Measurements from ENCODE around the gene CCNL2.

Gene CCNL2

GRCh38 chr1:1364266-1364665, 34.9 kb downstream of the CCNL2 start:
- no peaks in the 10 kb centered on the region for H3K36me3 ChIP-seq (ENCODE audit: control insufficient read depth in 1 of 2, insufficient read depth in 2 of 2, low read length in 2 of 2)
- H3K9ac ChIP-seq (ENCODE audit: low read depth in 1 of 2, low read length in 2 of 2) = no peak overlapping the region
- H3K4me1 ChIP-seq (ENCODE audit: control insufficient read depth in 1 of 2, insufficient read depth in 2 of 2, low read length in 2 of 2) = peaks cover under 1 to 7% of the 10 kb centered on the region in 2 donors
- no peak overlapping the region for H3K27ac ChIP-seq (ENCODE audit: low read depth, low read length)
- H3K27me3 ChIP-seq (ENCODE audit: control insufficient read depth in 1 of 2, insufficient read depth in 2 of 2, low read length in 2 of 2) = peaks cover 0 to 6% of the 10 kb centered on the region in 2 donors
- no peak overlapping the region for H3K4me3 ChIP-seq (ENCODE audit: low read depth in 1 of 2, low read length in 2 of 2)
- peaks cover 0 to 9% of the 10 kb centered on the region in 2 donors for H3K9me3 ChIP-seq (ENCODE audit: control insufficient read depth in 1 of 2, low read length in 2 of 2)

- Histone ChIP-seq H3K27ac (ENCODE audit: low read depth, low read length) (no peak overlapping the region), H3K4me3 (ENCODE audit: low read depth in 1 of 2, low read length in 2 of 2) (no peak overlapping the region), H3K9ac (ENCODE audit: low read depth in 1 of 2, low read length in 2 of 2) (no peak overlapping the region), H3K27me3 (ENCODE audit: control insufficient read depth in 1 of 2, insufficient read depth in 2 of 2, low read length in 2 of 2) (peaks cover 15 to 19% of the 10 kb centered on the region in 2 donors), H3K9me3 (ENCODE audit: control insufficient read depth in 1 of 2, low read length in 2 of 2) (peaks cover 0 to 7% of the 10 kb centered on the region in 2 donors), H3K4me1 (ENCODE audit: control insufficient read depth in 1 of 2, insufficient read depth in 2 of 2, low read length in 2 of 2) (peaks cover 8 to 15% of the 10 kb centered on the region in 2 donors), H3K36me3 (ENCODE audit: control insufficient read depth in 1 of 2, insufficient read depth in 2 of 2, low read length in 2 of 2) (no peaks in the 10 kb centered on the region)
Observed at GRCh38 chr1:1361982-1362423, 37.1 kb downstream of the CCNL2 start.

GRCh38 chr1:1361233-1361981, 37.7 kb downstream of the CCNL2 start:
- H3K9me3 ChIP-seq (ENCODE audit: control insufficient read depth in 1 of 2, low read length in 2 of 2) = peaks cover 0 to 1% of the 10 kb centered on the region in 2 donors
- no peak overlapping the region for H3K9ac ChIP-seq (ENCODE audit: low read depth in 1 of 2, low read length in 2 of 2)

GRCh38 chr1:1360506-1361169, 38.5 kb downstream of the CCNL2 start:
- Histone ChIP-seq H3K9me3 (ENCODE audit: control insufficient read depth in 1 of 2, low read length in 2 of 2) (no peaks in the 10 kb centered on the region), H3K4me1 (ENCODE audit: control insufficient read depth in 1 of 2, insufficient read depth in 2 of 2, low read length in 2 of 2) (peaks cover 8 to 19% of the 10 kb centered on the region in 2 donors), H3K4me3 (ENCODE audit: low read depth in 1 of 2, low read length in 2 of 2) (peak overlapping the region in 1 of 2 donors; percentile 10), H3K27ac (ENCODE audit: low read depth, low read length) (no peak overlapping the region), H3K36me3 (ENCODE audit: control insufficient read depth in 1 of 2, insufficient read depth in 2 of 2, low read length in 2 of 2) (no peaks in the 10 kb centered on the region), H3K9ac (ENCODE audit: low read depth in 1 of 2, low read length in 2 of 2) (no peak overlapping the region), H3K27me3 (ENCODE audit: control insufficient read depth in 1 of 2, insufficient read depth in 2 of 2, low read length in 2 of 2) (peaks cover 15 to 22% of the 10 kb centered on the region in 2 donors)

More at GRCh38 chr1:1361233-1361981, 37.7 kb downstream of the CCNL2 start:
- peak overlapping the region in 1 of 2 donors; percentile 10 for H3K4me3 ChIP-seq (ENCODE audit: low read depth in 1 of 2, low read length in 2 of 2)
- H3K4me1 ChIP-seq (ENCODE audit: control insufficient read depth in 1 of 2, insufficient read depth in 2 of 2, low read length in 2 of 2) = peaks cover 8 to 19% of the 10 kb centered on the region in 2 donors
- H3K36me3 ChIP-seq (ENCODE audit: control insufficient read depth in 1 of 2, insufficient read depth in 2 of 2, low read length in 2 of 2) = no peaks in the 10 kb centered on the region
- peaks cover 15 to 22% of the 10 kb centered on the region in 2 donors for H3K27me3 ChIP-seq (ENCODE audit: control insufficient read depth in 1 of 2, insufficient read depth in 2 of 2, low read length in 2 of 2)
- H3K27ac ChIP-seq (ENCODE audit: low read depth, low read length) = no peak overlapping the region

GRCh38 chr1:1359664-1360468, 39.3 kb downstream of the CCNL2 start:
- Histone ChIP-seq H3K36me3 (ENCODE audit: control insufficient read depth in 1 of 2, insufficient read depth in 2 of 2, low read length in 2 of 2) (no peaks in the 10 kb centered on the region), H3K9me3 (ENCODE audit: control insufficient read depth in 1 of 2, low read length in 2 of 2) (no peaks in the 10 kb centered on the region), H3K9ac (ENCODE audit: low read depth in 1 of 2, low read length in 2 of 2) (no peak overlapping the region), H3K27me3 (ENCODE audit: control insufficient read depth in 1 of 2, insufficient read depth in 2 of 2, low read length in 2 of 2) (peaks cover 15 to 22% of the 10 kb centered on the region in 2 donors), H3K4me3 (ENCODE audit: low read depth in 1 of 2, low read length in 2 of 2) (no peak overlapping the region), H3K4me1 (ENCODE audit: control insufficient read depth in 1 of 2, insufficient read depth in 2 of 2, low read length in 2 of 2) (peaks cover 8 to 19% of the 10 kb centered on the region in 2 donors), H3K27ac (ENCODE audit: low read depth, low read length) (peak overlapping the region; percentile 75)

- H3K27ac ChIP-seq (ENCODE audit: low read depth, low read length) = peak overlapping the region; percentile 73
- H3K4me3 ChIP-seq (ENCODE audit: low read depth in 1 of 2, low read length in 2 of 2) = no peak overlapping the region
- H3K9me3 ChIP-seq (ENCODE audit: control insufficient read depth in 1 of 2, low read length in 2 of 2) = no peaks in the 10 kb centered on the region
- H3K4me1 ChIP-seq (ENCODE audit: control insufficient read depth in 1 of 2, insufficient read depth in 2 of 2, low read length in 2 of 2) = peaks cover 8 to 19% of the 10 kb centered on the region in 2 donors
- H3K36me3 ChIP-seq (ENCODE audit: control insufficient read depth in 1 of 2, insufficient read depth in 2 of 2, low read length in 2 of 2) = no peaks in the 10 kb centered on the region
- no peak overlapping the region for H3K9ac ChIP-seq (ENCODE audit: low read depth in 1 of 2, low read length in 2 of 2)
- peaks cover 15 to 28% of the 10 kb centered on the region in 2 donors for H3K27me3 ChIP-seq (ENCODE audit: control insufficient read depth in 1 of 2, insufficient read depth in 2 of 2, low read length in 2 of 2)
Observed at GRCh38 chr1:1359308-1359663, 39.8 kb downstream of the CCNL2 start.

GRCh38 chr1:1358433-1359271, 40.5 kb downstream of the CCNL2 start, which contains the start of gene MXRA8:
MXRA8 (minus strand) TSS chr1:1358555; CDS start chr1:1358504, 51 bp downstream.
- Histone ChIP-seq H3K27me3 (ENCODE audit: control insufficient read depth in 1 of 2, insufficient read depth in 2 of 2, low read length in 2 of 2) (peaks cover 22 to 33% of the 10 kb centered on the region in 2 donors), H3K9me3 (ENCODE audit: control insufficient read depth in 1 of 2, low read length in 2 of 2) (no peaks in the 10 kb centered on the region), H3K4me3 (ENCODE audit: low read depth in 1 of 2, low read length in 2 of 2) (peak within 1 kb of the TSS; percentile 43 to 61), H3K27ac (ENCODE audit: low read depth, low read length) (peak within 1 kb of the TSS; percentile 73), H3K4me1 (ENCODE audit: control insufficient read depth in 1 of 2, insufficient read depth in 2 of 2, low read length in 2 of 2) (peaks cover 10 to 19% of the 10 kb centered on the region in 2 donors), H3K36me3 (ENCODE audit: control insufficient read depth in 1 of 2, insufficient read depth in 2 of 2, low read length in 2 of 2) (no peaks in the 10 kb centered on the region), H3K9ac (ENCODE audit: low read depth in 1 of 2, low read length in 2 of 2) (peak within 1 kb of the TSS in 1 of 2 donors; percentile 15)

GRCh38 chr1:1357871-1358432, 41.2 kb downstream of the CCNL2 start:
- Histone ChIP-seq H3K9me3 (ENCODE audit: control insufficient read depth in 1 of 2, low read length in 2 of 2) (no peaks in the 10 kb centered on the region), H3K36me3 (ENCODE audit: control insufficient read depth in 1 of 2, insufficient read depth in 2 of 2, low read length in 2 of 2) (no peaks in the 10 kb centered on the region), H3K4me1 (ENCODE audit: control insufficient read depth in 1 of 2, insufficient read depth in 2 of 2, low read length in 2 of 2) (peaks cover 13 to 21% of the 10 kb centered on the region in 2 donors), H3K9ac (ENCODE audit: low read depth in 1 of 2, low read length in 2 of 2) (peak overlapping the region in 1 of 2 donors; percentile 15), H3K27me3 (ENCODE audit: control insufficient read depth in 1 of 2, insufficient read depth in 2 of 2, low read length in 2 of 2) (peaks cover 29 to 40% of the 10 kb centered on the region in 2 donors), H3K27ac (ENCODE audit: low read depth, low read length) (peak overlapping the region; percentile 73), H3K4me3 (ENCODE audit: low read depth in 1 of 2, low read length in 2 of 2) (peak overlapping the region; percentile 43 to 61)
